Endodermal cell (in vitro differentiated cells): Measurements from ENCODE around the gene RCAN2. TPM values are rescaled to one million over a fixed set of nuclear protein-coding genes. Genes with fewer than 3 reads are reported as not detected.

Experiments
- DNase-seq: peaks from one replicate; pipeline ENCODE4 v3.0.0-alpha.2; 2017
- H3K27ac ChIP-seq: 2 replicates; pipeline ENCODE4 v1.5.1; 2013; ENCODE audit warnings: mild to moderate bottlenecking, low read depth, low read length, moderate library complexity
- H3K27me3 ChIP-seq: 2 replicates; pipeline ENCODE4 v1.6.1; 2013; ENCODE audit warnings: mild to moderate bottlenecking, low read length, moderate library complexity; ENCODE audit not compliant: insufficient read depth, control insufficient read depth, poor library complexity, severe bottlenecking
- H3K36me3 ChIP-seq: 2 replicates; pipeline ENCODE4 v1.7.0; 2013; ENCODE audit warnings: mild to moderate bottlenecking, low read length, moderate library complexity; ENCODE audit not compliant: control insufficient read depth, insufficient read depth
- H3K4me1 ChIP-seq: one replicate; pipeline ENCODE4 v1.7.0; 2013; ENCODE audit warnings: low read length; ENCODE audit not compliant: control insufficient read depth, insufficient read depth
- H3K4me3 ChIP-seq: 2 replicates; pipeline ENCODE4 v1.5.1; 2013; ENCODE audit warnings: mild to moderate bottlenecking, low read length, moderate library complexity
- H3K9ac ChIP-seq: 2 replicates; pipeline ENCODE4 v1.6.1; 2013; ENCODE audit warnings: mild to moderate bottlenecking, low read length, moderate library complexity; ENCODE audit not compliant: poor library complexity, severe bottlenecking; ENCODE audit errors: extremely low read depth
- H3K9me3 ChIP-seq: 2 replicates; pipeline ENCODE4 v1.6.1; 2013; ENCODE audit warnings: mild to moderate bottlenecking, low read length, moderate library complexity; ENCODE audit not compliant: control insufficient read depth
- H3K27ac Mint-ChIP-seq: 2 replicates; pipeline ENCODE4 v1.8.0; 2020; ENCODE audit warnings: mixed read lengths
- H3K27me3 Mint-ChIP-seq: 2 replicates; pipeline ENCODE4 v1.8.0; 2021; ENCODE audit warnings: mild to moderate bottlenecking, mixed read lengths; ENCODE audit not compliant: insufficient read depth
- H3K36me3 Mint-ChIP-seq: 2 replicates; pipeline ENCODE4 v1.8.0; 2020; ENCODE audit warnings: low read depth, mixed read lengths
- H3K4me1 Mint-ChIP-seq: 2 replicates; pipeline ENCODE4 v1.8.0; 2020; ENCODE audit warnings: mixed read lengths
- H3K4me3 Mint-ChIP-seq: 2 replicates; pipeline ENCODE4 v1.8.0; 2020; ENCODE audit warnings: mild to moderate bottlenecking, moderate library complexity, mixed read lengths
- H3K9me3 Mint-ChIP-seq: 2 replicates; pipeline ENCODE4 v1.8.0; 2020; ENCODE audit warnings: mild to moderate bottlenecking, mixed read lengths
- CTCF ChIP-seq: fragments of 200-600 bp; sonication (generic); conservative IDR thresholded peaks from 2 replicates; pipeline ENCODE4 v1.5.0; 2021; ENCODE audit warnings: antibody characterized with exemption, mild to moderate bottlenecking
- WGBS, 2 experiments: methylation state at CpG; one replicate each; pipeline versions ENCODE4 v1.1.5 to v1.1.7; 2013; ENCODE audit warnings: missing lambda C conversion rate in 2 of 2, mixed read lengths in 1 of 2; ENCODE audit not compliant: insufficient coverage in 1 of 2, insufficient read length in 1 of 2; 5-methylcytosine and 5-hydroxymethylcytosine counted together
- total RNA-seq, 2 donors: library from RNA; stranded (reverse); fragmentation: NEBNext Ultra II Directional in 1 of 2; extraction: Animal tissue kit (Norgen Biotek cat#: 25700) in 1 of 2; gene quantifications; 2 replicates in 1 of 2; 3 replicates in 1 of 2; pipeline ENCODE4 v1.2.1, GENCODE V29; 2021

The RCAN2 gene
- total RNA-seq, 2 donors from 2014 or later = 15.7 to 16.7 TPM

- Mint-ChIP-seq H3K9me3 (no peaks in the 10 kb centered on the region), H3K27me3 (peaks cover 11% of the 10 kb centered on the region), H3K36me3 (no peaks in the 10 kb centered on the region), H3K4me3 (no peak overlapping the region), H3K4me1 (no peaks in the 10 kb centered on the region), H3K27ac (no peak overlapping the region)
- Histone ChIP-seq H3K9ac (no peak overlapping the region), H3K27ac (no peak overlapping the region), H3K4me1 (no peaks in the 10 kb centered on the region), H3K36me3 (no peaks in the 10 kb centered on the region), H3K27me3 (peaks cover 9% of the 10 kb centered on the region), H3K4me3 (no peak overlapping the region), H3K9me3 (no peaks in the 10 kb centered on the region)
- peak; percentile 26 for TF ChIP-seq CTCF
- no peak for DNase-seq
- 77 to 88% methylated on average over 2 to 4 of the region's 4 CpGs for WGBS, 2 experiments
These were observed 307.1 kb downstream of the RCAN2 start for GRCh38 chr6:46184114-46184513.

DNA sequence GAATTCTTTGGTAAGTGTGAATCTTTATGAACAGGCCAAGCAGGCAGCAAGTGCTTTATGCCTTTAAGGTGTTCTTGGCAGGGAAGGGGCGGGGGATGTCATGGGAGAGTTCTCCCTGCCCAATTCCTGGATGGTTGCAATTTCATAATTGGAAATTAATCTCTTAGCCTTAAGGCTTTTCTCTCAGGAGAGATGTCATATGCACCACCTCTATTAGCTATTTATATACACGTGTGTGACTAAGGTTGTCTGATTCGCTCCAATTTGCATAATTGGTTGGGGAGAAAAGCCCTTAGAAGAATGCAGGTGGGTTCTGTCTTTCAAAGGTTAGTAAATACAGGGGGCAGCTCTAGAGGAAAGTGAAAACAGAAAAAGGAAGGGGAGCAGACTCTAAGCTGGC, 315.3 kb downstream of the RCAN2 start:
- H3K4me3 Mint-ChIP-seq = no peak overlapping the region
- no peak overlapping the region for H3K9ac ChIP-seq
- TF ChIP-seq CTCF = no peak
- H3K9me3 Mint-ChIP-seq = no peaks in the 10 kb centered on the region
- H3K36me3 Mint-ChIP-seq = no peaks in the 10 kb centered on the region
- H3K4me3 ChIP-seq = no peak overlapping the region
- H3K27ac ChIP-seq = no peak overlapping the region
- DNase-seq = no peak
- H3K27ac Mint-ChIP-seq = no peak overlapping the region
- peaks cover 4% of the 10 kb centered on the region for H3K4me1 Mint-ChIP-seq
- 70 to 79% methylated on average over 2 to 3 of the region's 3 CpGs for WGBS, 2 experiments
- H3K27me3 ChIP-seq = peaks cover 9% of the 10 kb centered on the region
- no peaks in the 10 kb centered on the region for H3K36me3 ChIP-seq
- no peaks in the 10 kb centered on the region for H3K9me3 ChIP-seq
- peaks cover 6% of the 10 kb centered on the region for H3K27me3 Mint-ChIP-seq
- no peaks in the 10 kb centered on the region for H3K4me1 ChIP-seq

- Mint-ChIP-seq H3K9me3 (no peaks in the 10 kb centered on the region), H3K27me3 (peaks cover 6% of the 10 kb centered on the region)
These were observed 315.8 kb downstream of the RCAN2 start for GRCh38 chr6:46175446-46175845.

More at GRCh38 chr6:46175446-46175845, 315.8 kb downstream of the RCAN2 start:
- Histone ChIP-seq H3K9me3 (no peaks in the 10 kb centered on the region), H3K9ac (no peak overlapping the region), H3K27me3 (peaks cover 9% of the 10 kb centered on the region), H3K27ac (no peak overlapping the region), H3K36me3 (no peaks in the 10 kb centered on the region), H3K4me1 (no peaks in the 10 kb centered on the region), H3K4me3 (no peak overlapping the region)
- no peaks in the 10 kb centered on the region for H3K36me3 Mint-ChIP-seq
- TF ChIP-seq CTCF = no peak
- peaks cover 4% of the 10 kb centered on the region for H3K4me1 Mint-ChIP-seq
- 95% methylated on average over 4 of the region's 4 CpGs; no CpG with 5 or more reads in 1 of the 2 experiments for WGBS, 2 experiments
- no peak for DNase-seq
- H3K27ac Mint-ChIP-seq = no peak overlapping the region
- H3K4me3 Mint-ChIP-seq = no peak overlapping the region
